IMR-90 (cell line): ENCODE data around the gene TECTB.

Source experiments
- CHD1 ChIP-seq: IDR thresholded peaks from 2 replicates; pipeline ENCODE4 v1.6.1; 2012; ENCODE audit warnings: low read depth, low read length, improper control_type of control experiment
- FOS ChIP-seq: fragments of 150-350 bp; IDR thresholded peaks from 2 replicates; pipeline ENCODE4 v1.6.1; 2016; ENCODE audit warnings: low read depth, low read length
- MAFK ChIP-seq: IDR thresholded peaks from 2 replicates; pipeline ENCODE4 v1.6.1; 2012; ENCODE audit warnings: low read depth, low read length, improper control_type of control experiment
- POLR2A ChIP-seq: IDR thresholded peaks from 2 replicates; pipeline ENCODE4 v1.6.1; 2012; ENCODE audit warnings: mild to moderate bottlenecking, low read depth, low read length
- RAD21 ChIP-seq: IDR thresholded peaks from 2 replicates; pipeline ENCODE4 v1.6.1; 2012; ENCODE audit warnings: low read length, improper control_type of control experiment
- RFX5 ChIP-seq: IDR thresholded peaks from 2 replicates; pipeline ENCODE4 v1.8.0; 2012; ENCODE audit warnings: low read depth, mild to moderate bottlenecking, low read length, moderate library complexity
- TF ChIP-seq, protein P1 (sequence below): conservative IDR thresholded peaks from 2 replicates; pipeline ENCODE4 v1.5.1; 2012; ENCODE audit warnings: mild to moderate bottlenecking, low read depth, low read length, improper control_type of control experiment

DNA sequence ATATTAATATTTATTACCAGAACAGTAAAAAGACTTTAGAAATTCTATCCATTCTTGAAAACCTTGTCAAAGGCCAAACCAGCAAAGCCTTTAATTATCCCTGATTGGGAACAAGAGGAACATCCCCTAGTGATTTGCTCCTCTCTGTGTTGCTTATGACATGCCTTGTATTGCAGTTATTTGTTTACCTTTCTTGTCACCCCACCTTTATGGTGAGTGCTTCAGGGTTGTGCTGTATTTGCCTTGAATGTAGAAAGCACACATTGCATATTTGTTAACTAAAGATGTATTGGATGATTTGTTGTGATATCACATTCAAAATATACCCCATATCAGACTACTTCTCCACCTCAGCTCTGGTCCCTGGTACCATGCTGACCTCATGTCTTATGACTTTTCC, 23.5 kb upstream of the TECTB start:
- TF ChIP-seq, protein P1, sequence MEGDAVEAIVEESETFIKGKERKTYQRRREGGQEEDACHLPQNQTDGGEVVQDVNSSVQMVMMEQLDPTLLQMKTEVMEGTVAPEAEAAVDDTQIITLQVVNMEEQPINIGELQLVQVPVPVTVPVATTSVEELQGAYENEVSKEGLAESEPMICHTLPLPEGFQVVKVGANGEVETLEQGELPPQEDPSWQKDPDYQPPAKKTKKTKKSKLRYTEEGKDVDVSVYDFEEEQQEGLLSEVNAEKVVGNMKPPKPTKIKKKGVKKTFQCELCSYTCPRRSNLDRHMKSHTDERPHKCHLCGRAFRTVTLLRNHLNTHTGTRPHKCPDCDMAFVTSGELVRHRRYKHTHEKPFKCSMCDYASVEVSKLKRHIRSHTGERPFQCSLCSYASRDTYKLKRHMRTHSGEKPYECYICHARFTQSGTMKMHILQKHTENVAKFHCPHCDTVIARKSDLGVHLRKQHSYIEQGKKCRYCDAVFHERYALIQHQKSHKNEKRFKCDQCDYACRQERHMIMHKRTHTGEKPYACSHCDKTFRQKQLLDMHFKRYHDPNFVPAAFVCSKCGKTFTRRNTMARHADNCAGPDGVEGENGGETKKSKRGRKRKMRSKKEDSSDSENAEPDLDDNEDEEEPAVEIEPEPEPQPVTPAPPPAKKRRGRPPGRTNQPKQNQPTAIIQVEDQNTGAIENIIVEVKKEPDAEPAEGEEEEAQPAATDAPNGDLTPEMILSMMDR = no peak
- TF ChIP-seq FOS = no peak
- TF ChIP-seq RAD21 = no peak
- no peak for TF ChIP-seq MAFK
- no peak for TF ChIP-seq POLR2A
- no peak for TF ChIP-seq CHD1
- no peak for TF ChIP-seq RFX5
